GM12878 (cell line): ENCODE results near the gene TMEM131L. TPM values are rescaled to one million over a fixed set of nuclear protein-coding genes. Genes with fewer than 3 reads are reported as not detected.
A peak's percentile ranks its signal among the peaks of the same experiment; 100 is the strongest.

ENCODE experiments used
- ASH2L ChIP-seq: fragments of 300-600, 200-600 bp; sonication (generic); IDR thresholded peaks from 2 replicates; pipeline ENCODE4 v1.6.1; 2017; ENCODE audit warnings: low read depth, mild to moderate bottlenecking, borderline replicate concordance
- KAT2A ChIP-seq: conservative IDR thresholded peaks from 2 replicates; pipeline ENCODE4 v1.6.1; 2011; ENCODE audit warnings: low read depth, low read length; ENCODE audit not compliant: control insufficient read depth
- MEF2A ChIP-seq: IDR thresholded peaks from 2 replicates; pipeline ENCODE4 v1.6.1; 2011; ENCODE audit warnings: low read depth, mild to moderate bottlenecking, low read length, moderate library complexity; ENCODE audit not compliant: insufficient read depth
- POU2F2 ChIP-seq: IDR thresholded peaks from 3 replicates; pipeline ENCODE4 v1.6.1; 2011; ENCODE audit warnings: low read depth, mild to moderate bottlenecking, low read length, borderline replicate concordance
- RB1 ChIP-seq: fragments of 450-650 bp; formaldehyde crosslinking; IDR thresholded peaks from 2 replicates; pipeline ENCODE4 v1.6.1; 2017; ENCODE audit warnings: mild to moderate bottlenecking, borderline replicate concordance
- RELA ChIP-seq: fragments of 450-650 bp; IDR thresholded peaks from 2 replicates; pipeline ENCODE4 v1.8.0; 2014; ENCODE audit warnings: borderline replicate concordance; ENCODE audit not compliant: partially characterized antibody
- RUNX3 ChIP-seq: IDR thresholded peaks from 2 replicates; pipeline ENCODE4 v1.6.1; 2012; ENCODE audit warnings: low read length, inconsistent platforms
- SMC3 ChIP-seq: IDR thresholded peaks from 2 replicates; pipeline ENCODE4 v1.6.1; 2011; ENCODE audit warnings: low read length, improper control_type of control experiment, borderline replicate concordance
- SUZ12 ChIP-seq: fragments of 200-600 bp; sonication (generic); IDR thresholded peaks from one replicate; pipeline ENCODE4 v1.6.1; 2018; ENCODE audit warnings: antibody characterized with exemption, mild to moderate bottlenecking; ENCODE audit not compliant: unreplicated experiment
- ZBED1 ChIP-seq: IDR thresholded peaks from 2 replicates; pipeline ENCODE4 v1.6.1; 2016; ENCODE audit warnings: borderline replicate concordance
- ZNF384 ChIP-seq: IDR thresholded peaks from 2 replicates; pipeline ENCODE4 v1.6.1; 2012; ENCODE audit warnings: low read depth, mild to moderate bottlenecking, low read length, improper control_type of control experiment, borderline replicate concordance
- ZSCAN29 ChIP-seq: fragments of 450-650 bp; IDR thresholded peaks from 2 replicates; pipeline ENCODE4 v1.6.1; 2017; ENCODE audit warnings: mild to moderate bottlenecking, moderate library complexity
- polyA plus RNA-seq, 11 experiments: library from polyadenylated mRNA; depleted of rRNA in 4 of 11; unstranded in 6 of 11; stranded (reverse) in 5 of 11; fragments of >200 nt; fragmentation: Nextera tagmentation in 4 of 11; fragmentation: Illumina TruSeq in 1 of 11; extraction: Ambion mirVana in 4 of 11; extraction: Trizol in 1 of 11; gene quantifications; 1 replicate in 1 of 11; 2 replicates in 10 of 11; pipeline versions ENCODE4 v1.2.1 to v1.2.3, GENCODE V29; 2011 to 2016; ENCODE audit warnings: inconsistent platforms in 2 of 11, missing spikeins in 2 of 11, low read depth in 1 of 11
- total RNA-seq, 4 experiments: library from RNA; depleted of rRNA in 3 of 4; stranded (reverse); fragments of >200 nt in 3 of 4; fragmentation: Illumina TruSeq in 1 of 4; extraction: Trizol in 1 of 4; gene quantifications; 2 replicates each; pipeline versions ENCODE4 v1.2.1 to v1.2.3, GENCODE V29; 2013 to 2021
- TF ChIP-seq, protein P1 (sequence below): fragments of 150-350 bp; IDR thresholded peaks from 2 replicates; pipeline ENCODE4 v1.6.1; 2016; ENCODE audit warnings: low read depth, low read length

The TMEM131L gene
- total and polyA plus RNA-seq, 10 of the 15 experiments (the other 5 are each of a cell fraction or from before 2014, with no cell fraction given) = 8.5 to 101 (median 74.4) TPM

DNA sequence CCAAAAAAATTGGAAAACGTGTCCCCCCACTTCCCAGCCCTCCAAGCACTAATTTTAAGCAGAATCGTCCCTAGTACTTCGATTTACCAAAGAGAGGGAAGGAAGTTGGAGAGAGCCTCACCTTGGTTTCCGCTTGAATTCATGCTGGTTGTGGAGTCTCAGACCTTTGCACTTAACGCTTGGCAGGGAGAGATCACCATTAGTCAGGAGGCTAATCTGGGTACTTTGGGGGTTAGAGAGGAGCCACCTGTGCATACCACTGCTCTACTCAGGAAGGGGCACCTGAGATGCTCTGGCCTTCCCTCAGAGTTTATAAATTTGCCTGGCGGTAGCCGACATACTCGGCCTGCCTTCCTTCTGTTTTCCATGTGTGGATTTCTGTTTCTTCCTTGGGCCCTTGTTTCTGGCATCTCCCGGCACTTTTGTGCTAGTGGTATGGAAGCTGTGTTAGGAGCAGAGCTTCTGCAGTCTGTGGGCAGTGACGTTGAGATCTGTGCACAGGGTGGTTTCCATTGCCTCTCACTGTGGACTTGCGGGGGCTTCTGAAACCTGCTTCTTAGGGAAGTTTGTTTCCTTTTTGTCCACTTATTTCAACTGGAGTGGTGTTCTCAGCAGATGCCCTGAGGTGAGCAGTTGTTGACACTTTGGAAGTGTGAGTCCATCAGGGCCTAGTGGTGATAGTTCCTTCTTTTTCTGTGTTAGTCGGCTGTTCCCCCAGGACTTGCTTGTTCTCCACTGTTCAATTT, 104.2 kb downstream of the TMEM131L start (continued):
- TF ChIP-seq RELA (no peak), RB1 (no peak), SMC3 (no peak), POU2F2 (no peak), ZNF384 (no peak), ZSCAN29 (no peak), ZBED1 (no peak), SUZ12 (no peak), KAT2A (no peak), ASH2L (no peak), RUNX3 (peak; percentile 68), MEF2A (no peak)
- TF ChIP-seq, protein P1, sequence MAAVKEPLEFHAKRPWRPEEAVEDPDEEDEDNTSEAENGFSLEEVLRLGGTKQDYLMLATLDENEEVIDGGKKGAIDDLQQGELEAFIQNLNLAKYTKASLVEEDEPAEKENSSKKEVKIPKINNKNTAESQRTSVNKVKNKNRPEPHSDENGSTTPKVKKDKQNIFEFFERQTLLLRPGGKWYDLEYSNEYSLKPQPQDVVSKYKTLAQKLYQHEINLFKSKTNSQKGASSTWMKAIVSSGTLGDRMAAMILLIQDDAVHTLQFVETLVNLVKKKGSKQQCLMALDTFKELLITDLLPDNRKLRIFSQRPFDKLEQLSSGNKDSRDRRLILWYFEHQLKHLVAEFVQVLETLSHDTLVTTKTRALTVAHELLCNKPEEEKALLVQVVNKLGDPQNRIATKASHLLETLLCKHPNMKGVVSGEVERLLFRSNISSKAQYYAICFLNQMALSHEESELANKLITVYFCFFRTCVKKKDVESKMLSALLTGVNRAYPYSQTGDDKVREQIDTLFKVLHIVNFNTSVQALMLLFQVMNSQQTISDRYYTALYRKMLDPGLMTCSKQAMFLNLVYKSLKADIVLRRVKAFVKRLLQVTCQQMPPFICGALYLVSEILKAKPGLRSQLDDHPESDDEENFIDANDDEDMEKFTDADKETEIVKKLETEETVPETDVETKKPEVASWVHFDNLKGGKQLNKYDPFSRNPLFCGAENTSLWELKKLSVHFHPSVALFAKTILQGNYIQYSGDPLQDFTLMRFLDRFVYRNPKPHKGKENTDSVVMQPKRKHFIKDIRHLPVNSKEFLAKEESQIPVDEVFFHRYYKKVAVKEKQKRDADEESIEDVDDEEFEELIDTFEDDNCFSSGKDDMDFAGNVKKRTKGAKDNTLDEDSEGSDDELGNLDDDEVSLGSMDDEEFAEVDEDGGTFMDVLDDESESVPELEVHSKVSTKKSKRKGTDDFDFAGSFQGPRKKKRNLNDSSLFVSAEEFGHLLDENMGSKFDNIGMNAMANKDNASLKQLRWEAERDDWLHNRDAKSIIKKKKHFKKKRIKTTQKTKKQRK = no peak
